Right lobe of liver (tissue), 6 donors: Measurements from ENCODE around the gene TREX2. TPM values are rescaled to one million over a fixed set of nuclear protein-coding genes. Genes with fewer than 3 reads are reported as not detected.

ENCODE experiments used
- ATAC-seq, 4 donors: fragments of 200-7000 bp; cut with Tn5 transposase; one replicate each; pipeline ENCODE4 v1.9.1; 2020; ENCODE audit warnings: mild to moderate bottlenecking in 4 of 4, moderate library complexity in 4 of 4
- DNase-seq, 3 donors: peaks; one replicate each; pipeline ENCODE4 v3.0.0-alpha.2; 2020
- H3K27ac ChIP-seq, 3 donors: fragments of 200-600 bp; one replicate each; pipeline ENCODE4 v1.8.0; 2022
- H3K27me3 ChIP-seq, 2 donors: fragments of 200-600 bp; one replicate each; pipeline ENCODE4 v1.8.0; 2022
- H3K36me3 ChIP-seq, 4 donors: fragments of 200-600 bp; sonication (generic) in 1 of 4; one replicate each; pipeline versions ENCODE4 v1.5.1 to v1.8.0; 2017 to 2022; ENCODE audit warnings: control low read depth in 1 of 4
- H3K4me1 ChIP-seq, 4 donors: fragments of 200-600 bp; sonication (generic) in 1 of 4; one replicate each; pipeline versions ENCODE4 v1.5.1 to v1.8.0; 2017 to 2022; ENCODE audit warnings: control low read depth in 1 of 4
- H3K4me3 ChIP-seq, 3 donors: fragments of 200-600 bp; one replicate each; pipeline ENCODE4 v1.8.0; 2022
- H3K9me3 ChIP-seq, 4 donors: fragments of 200-600 bp; sonication (generic) in 1 of 4; one replicate each; pipeline versions ENCODE4 v1.5.1 to v1.8.0; 2017 to 2022; ENCODE audit warnings: control low read depth in 1 of 4
- POLR2A ChIP-seq: fragments of 450-650 bp; IDR thresholded peaks from one replicate; pipeline ENCODE4 v1.6.1; 2017; ENCODE audit warnings: antibody characterized with exemption, mild to moderate bottlenecking
- WGBS: methylation state at CpG from one replicate; pipeline ENCODE4 v1.1.6; 2018; ENCODE audit warnings: low coverage, low lambda C conversion rate; ENCODE audit not compliant: insufficient coverage; ENCODE audit errors: missing lambda C conversion rate; 5-methylcytosine and 5-hydroxymethylcytosine counted together
- intact Hi-C, 2 donors: fragments of 100-400 bp; cut with DNase I; formaldehyde crosslinking; loops; one replicate each; pipeline versions ENCODE4 v1.11.2 to v1.14.1; 2022
- total RNA-seq, 6 experiments: library from RNA; depleted of rRNA in 2 of 6; stranded (reverse); fragments of >200 nt in 2 of 6; fragmentation: NEBNext Ultra II Directional in 3 of 6; extraction: Animal tissue kit (Norgen Biotek cat#: 25700) in 3 of 6; gene quantifications; one replicate each; pipeline versions ENCODE4 v1.1.0 to v1.2.4, GENCODE V29; 2016 to 2023
- TF ChIP-seq, protein P1 (sequence below), 4 donors: fragments of 200-600 bp in 3 of 4; fragments of 450-650 bp in 1 of 4; IDR thresholded peaks; one replicate each; pipeline versions ENCODE4 v1.5.1 to v1.8.0; 2016 to 2022; ENCODE audit warnings: antibody characterized with exemption in 4 of 4, mild to moderate bottlenecking in 2 of 4
- donor health status: DM: no; HTN: yes; CAD: no.
- donor health status: DM: no; HTN: no; CAD: no.
- donor health status: DM: no; HTN: no; CAD: no.
- donor health status: DM: no; HTN: yes; CAD: no.
- donor health status: DM: no; HTN: yes; CAD: no.

Gene TREX2
- total RNA-seq, 6 experiments from 2014 or later = 0.18 to 0.46 (median 0.23) TPM; not detected in 2

- no peaks in the 10 kb centered on the region for H3K27me3 ChIP-seq
- DNase-seq = peak in 1 of 3 donors; percentile 51
- ATAC-seq = no peak
- peaks cover 0 to 7% (median 0%) of the 10 kb centered on the region in 4 donors for H3K4me1 ChIP-seq
- H3K4me3 ChIP-seq = no peak overlapping the region
- H3K27ac ChIP-seq = no peak overlapping the region
- H3K9me3 ChIP-seq = no peaks in the 10 kb centered on the region
- intact Hi-C loops = no loop called here
- no peaks in the 10 kb centered on the region for H3K36me3 ChIP-seq
- no peak for TF ChIP-seq POLR2A
- TF ChIP-seq, protein P1, sequence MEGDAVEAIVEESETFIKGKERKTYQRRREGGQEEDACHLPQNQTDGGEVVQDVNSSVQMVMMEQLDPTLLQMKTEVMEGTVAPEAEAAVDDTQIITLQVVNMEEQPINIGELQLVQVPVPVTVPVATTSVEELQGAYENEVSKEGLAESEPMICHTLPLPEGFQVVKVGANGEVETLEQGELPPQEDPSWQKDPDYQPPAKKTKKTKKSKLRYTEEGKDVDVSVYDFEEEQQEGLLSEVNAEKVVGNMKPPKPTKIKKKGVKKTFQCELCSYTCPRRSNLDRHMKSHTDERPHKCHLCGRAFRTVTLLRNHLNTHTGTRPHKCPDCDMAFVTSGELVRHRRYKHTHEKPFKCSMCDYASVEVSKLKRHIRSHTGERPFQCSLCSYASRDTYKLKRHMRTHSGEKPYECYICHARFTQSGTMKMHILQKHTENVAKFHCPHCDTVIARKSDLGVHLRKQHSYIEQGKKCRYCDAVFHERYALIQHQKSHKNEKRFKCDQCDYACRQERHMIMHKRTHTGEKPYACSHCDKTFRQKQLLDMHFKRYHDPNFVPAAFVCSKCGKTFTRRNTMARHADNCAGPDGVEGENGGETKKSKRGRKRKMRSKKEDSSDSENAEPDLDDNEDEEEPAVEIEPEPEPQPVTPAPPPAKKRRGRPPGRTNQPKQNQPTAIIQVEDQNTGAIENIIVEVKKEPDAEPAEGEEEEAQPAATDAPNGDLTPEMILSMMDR (IDR thresholded peaks at IDR 0.05) = no peak
- WGBS = 77% methylated on average over 7 of the region's 12 CpGs
These were observed 36.9 kb downstream of the TREX2 start for GRCh38 chrX:153408871-153409351.

DNA sequence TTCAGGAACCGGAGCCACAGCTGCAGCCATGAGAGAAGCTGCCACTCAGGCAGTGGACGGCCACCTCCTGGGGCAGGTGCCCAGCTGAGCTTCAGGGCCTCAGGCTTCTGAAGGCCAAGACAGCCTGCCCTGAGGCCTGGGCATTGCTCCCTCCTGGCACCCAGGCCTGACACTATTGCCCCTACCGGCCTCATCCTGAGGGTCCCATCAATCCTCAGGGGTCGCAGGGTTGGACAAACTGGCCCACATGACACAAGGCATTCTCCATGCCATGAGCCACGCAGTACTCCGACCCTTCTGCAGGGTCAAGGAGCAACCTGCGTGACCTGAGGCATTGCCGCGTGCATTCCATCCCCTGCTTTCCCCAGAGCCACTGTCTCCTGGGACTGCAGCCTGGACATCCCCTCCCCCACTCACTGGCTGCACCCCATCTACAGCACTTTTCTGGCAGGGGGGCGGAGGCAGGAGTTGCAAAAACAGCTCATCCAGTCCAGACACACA lies 37.6 kb downstream of the TREX2 start:
- intact Hi-C loops = no loop called here
- Histone ChIP-seq H3K4me3 (no peak overlapping the region), H3K27ac (no peak overlapping the region), H3K36me3 (no peaks in the 10 kb centered on the region), H3K27me3 (no peaks in the 10 kb centered on the region), H3K9me3 (no peaks in the 10 kb centered on the region), H3K4me1 (peaks cover 0 to 7% (median 0%) of the 10 kb centered on the region in 4 donors)
- no peak for TF ChIP-seq POLR2A
- TF ChIP-seq, protein P1 (IDR thresholded peaks at IDR 0.05) = no peak
- DNase-seq = no peak
- no peak for ATAC-seq
- 61% methylated on average over 3 of the region's 10 CpGs for WGBS

- TF ChIP-seq, protein P1 (IDR thresholded peaks at IDR 0.05) = no peak
- no peak for TF ChIP-seq POLR2A
- Histone ChIP-seq H3K36me3 (no peaks in the 10 kb centered on the region), H3K4me1 (peaks cover 0 to 7% (median 0%) of the 10 kb centered on the region in 4 donors), H3K4me3 (no peak overlapping the region), H3K27me3 (no peaks in the 10 kb centered on the region), H3K9me3 (no peaks in the 10 kb centered on the region), H3K27ac (no peak overlapping the region)
- intact Hi-C loops = no loop called here
- ATAC-seq = no peak
- WGBS = 28% methylated on average over 3 of the region's 3 CpGs
- no peak for DNase-seq
These were observed 38.1 kb downstream of the TREX2 start for GRCh38 chrX:153407736-153408135.

DNA sequence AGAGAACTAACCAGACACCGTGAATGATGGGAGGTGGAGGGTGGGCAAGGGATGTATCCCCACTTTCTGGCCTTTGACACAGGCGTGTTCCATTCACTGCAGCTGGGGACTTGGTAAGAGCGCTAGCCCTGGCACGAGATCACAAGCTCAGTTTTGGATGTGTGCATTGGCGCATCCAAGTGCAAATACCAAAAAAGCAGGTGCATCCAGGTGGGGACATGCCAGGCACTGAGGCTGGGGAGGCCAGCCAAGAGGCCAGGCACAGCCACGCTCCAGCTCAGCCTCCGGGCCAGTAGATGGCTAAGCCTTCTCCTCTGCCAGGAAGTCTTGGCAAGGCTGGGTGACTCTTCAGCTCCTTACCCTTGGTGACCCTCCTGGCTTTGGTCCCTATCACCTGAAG lies 39.0 kb downstream of the TREX2 start:
- Histone ChIP-seq H3K36me3 (no peaks in the 10 kb centered on the region), H3K27me3 (no peaks in the 10 kb centered on the region), H3K4me1 (peaks cover 0 to 7% (median 0%) of the 10 kb centered on the region in 4 donors), H3K9me3 (no peaks in the 10 kb centered on the region), H3K4me3 (no peak overlapping the region), H3K27ac (no peak overlapping the region)
- no peak for DNase-seq
- TF ChIP-seq, protein P1 (IDR thresholded peaks at IDR 0.05) = no peak
- no peak for TF ChIP-seq POLR2A
- WGBS = 49% methylated on average over 2 of the region's 7 CpGs
- intact Hi-C loops = no loop called here
- ATAC-seq = peak in 2 of 4 donors; percentile 15 to 28
